Gastroesophageal sphincter (tissue), 3 donors: ENCODE results near the gene SLC14A1.

Experiments used
- CTCF ChIP-seq, 4 experiments: fragments of 200-600 bp in 2 of 4; fragments of 450-650 bp in 2 of 4; sonication (generic) in 1 of 4; IDR thresholded peaks; one replicate each; pipeline ENCODE4 v1.5.1; 2017 to 2019; ENCODE audit warnings: antibody characterized with exemption in 4 of 4, mild to moderate bottlenecking in 2 of 4, moderate library complexity in 2 of 4
- EP300 ChIP-seq: sonication (generic); formaldehyde crosslinking; IDR thresholded peaks from one replicate; pipeline ENCODE4 v1.6.1; 2017; ENCODE audit warnings: antibody characterized with exemption, mild to moderate bottlenecking
- POLR2AphosphoS5 ChIP-seq: sonication (generic); formaldehyde crosslinking; IDR thresholded peaks from one replicate; pipeline ENCODE4 v1.6.1; 2017; ENCODE audit warnings: antibody characterized with exemption

- TF ChIP-seq CTCF (IDR thresholded peaks at IDR 0.05): no peak
- TF ChIP-seq POLR2AphosphoS5: no peak
- no peak for TF ChIP-seq EP300
Observed at GRCh38 chr18:45682181-45682580, 41.8 kb upstream of the SLC14A1 start.
